HepG2 (cell line): ENCODE data around the gene SGCD. TPM values are rescaled to one million over a fixed set of nuclear protein-coding genes. Genes with fewer than 3 reads are reported as not detected.

ENCODE experiments used
- CREM ChIP-seq, 2 experiments: sonication (generic) in 1 of 2; formaldehyde crosslinking in 1 of 2; IDR thresholded peaks; 2 replicates each; pipeline versions ENCODE4 v1.4.0 to v1.6.1; 2016 to 2020; ENCODE audit warnings: antibody characterized with exemption in 1 of 2, mild to moderate bottlenecking in 1 of 2, missing genetic modification reagents in 1 of 2
- FLYWCH1 ChIP-seq: sonication (generic); formaldehyde crosslinking; IDR thresholded peaks from 2 replicates; pipeline ENCODE4 v1.8.1; 2023; ENCODE audit warnings: mild to moderate bottlenecking, missing genetic modification reagents
- GATAD2A ChIP-seq: IDR thresholded peaks from 2 replicates; pipeline ENCODE4 v1.6.1; 2016
- HOXA9 ChIP-seq: sonication (generic); formaldehyde crosslinking; IDR thresholded peaks from 2 replicates; pipeline ENCODE4 v1.8.1; 2022; ENCODE audit warnings: missing genetic modification reagents, mild to moderate bottlenecking, moderate library complexity, borderline replicate concordance
- MAZ ChIP-seq, 2 experiments: sonication (generic) in 1 of 2; formaldehyde crosslinking in 1 of 2; IDR thresholded peaks; 2 replicates each; pipeline versions ENCODE4 v1.5.0 to v1.6.1; 2012 to 2020; ENCODE audit warnings: low read depth in 2 of 2, mild to moderate bottlenecking in 2 of 2, borderline replicate concordance in 1 of 2, improper control_type of control experiment in 1 of 2, low read length in 1 of 2, missing genetic modification reagents in 1 of 2, moderate library complexity in 1 of 2
- POLR2A ChIP-seq, 2 experiments: IDR thresholded peaks; 2 replicates each; pipeline ENCODE4 v1.6.1; 2011; ENCODE audit warnings: low read depth in 2 of 2, low read length in 2 of 2, mild to moderate bottlenecking in 1 of 2, moderate library complexity in 1 of 2; ENCODE audit not compliant: insufficient read depth in 1 of 2
- POLR2AphosphoS5 ChIP-seq: IDR thresholded peaks from 2 replicates; pipeline ENCODE4 v1.6.1; 2012; ENCODE audit warnings: low read depth, low read length
- SYNCRIP ChIP-seq: fragments of 200-400 bp; formaldehyde crosslinking; IDR thresholded peaks from 2 replicates; pipeline ENCODE4 v1.6.1; 2018; ENCODE audit warnings: mild to moderate bottlenecking, low read depth, low read length; ENCODE audit not compliant: insufficient read depth
- polyA plus RNA-seq, 8 experiments: library from polyadenylated mRNA; depleted of rRNA in 3 of 8; stranded (reverse) in 7 of 8; unstranded in 1 of 8; fragments of >200 nt; fragmentation: Illumina TruSeq in 4 of 8; extraction: Trizol in 4 of 8; gene quantifications; 2 replicates each; pipeline versions ENCODE4 v1.2.1 to v1.2.3, GENCODE V29; 2011 to 2016; ENCODE audit warnings: low read depth in 4 of 8, missing spikeins in 1 of 8, mixed read lengths in 1 of 8; ENCODE audit not compliant: insufficient read depth in 1 of 8
- total RNA-seq, 5 experiments: library from RNA; depleted of rRNA; stranded (reverse); fragments of >200 nt; fragmentation: Illumina TruSeq; extraction: Trizol; gene quantifications; 2 replicates each; pipeline ENCODE4 v1.2.3, GENCODE V29; 2016; ENCODE audit warnings: low read depth in 1 of 5
- TF ChIP-seq, protein P1 (sequence below): sonication (generic); formaldehyde crosslinking; conservative IDR thresholded peaks from 2 replicates; pipeline ENCODE4 v1.4.0; 2020; ENCODE audit warnings: mild to moderate bottlenecking, missing genetic modification reagents, moderate library complexity
- TF ChIP-seq, protein P2 (sequence below): sonication (generic); formaldehyde crosslinking; IDR thresholded peaks from 2 replicates; pipeline ENCODE4 v1.4.0; 2020; ENCODE audit warnings: missing genetic modification reagents, borderline replicate concordance
- TF ChIP-seq, protein P3 (sequence below): sonication (generic); formaldehyde crosslinking; IDR thresholded peaks from 2 replicates; pipeline ENCODE4 v1.8.1; 2023; ENCODE audit warnings: mild to moderate bottlenecking, missing genetic modification reagents
- TF ChIP-seq, protein P4 (sequence below): sonication (generic); formaldehyde crosslinking; IDR thresholded peaks from 2 replicates; pipeline ENCODE4 v1.8.0; 2022; ENCODE audit warnings: mild to moderate bottlenecking, missing genetic modification reagents; ENCODE audit not compliant: insufficient replicate concordance
- TF ChIP-seq, protein P5 (sequence below): sonication (generic); formaldehyde crosslinking; conservative IDR thresholded peaks from 2 replicates; pipeline ENCODE4 v1.8.0; 2022; ENCODE audit warnings: missing genetic modification reagents
- TF ChIP-seq, protein P6 (sequence below): sonication (generic); formaldehyde crosslinking; IDR thresholded peaks from 2 replicates; pipeline ENCODE4 v1.4.0; 2020; ENCODE audit warnings: mild to moderate bottlenecking, missing genetic modification reagents

The SGCD gene
- total and polyA plus RNA-seq, 2 of the 13 experiments (the other 11 are each of a cell fraction or from before 2014, with no cell fraction given), result not detected

DNA sequence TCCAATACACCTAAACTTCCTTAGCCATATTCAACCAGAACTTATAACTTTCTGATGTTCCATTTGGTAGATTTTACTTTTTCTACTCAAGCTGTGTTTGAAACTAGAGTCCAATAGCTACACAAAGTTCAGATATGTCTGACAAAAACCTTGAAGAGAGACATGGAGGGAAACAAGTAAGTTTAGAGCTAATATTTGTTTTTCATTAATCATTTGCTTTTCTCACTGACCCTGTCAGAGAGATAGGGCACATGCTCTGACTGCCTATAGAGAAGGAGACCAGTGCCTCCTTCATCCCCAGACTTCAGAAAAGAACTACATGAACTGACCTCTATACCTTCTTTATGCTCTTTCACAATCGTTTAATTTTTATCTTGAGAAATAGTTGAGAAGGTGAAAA lies 366.1 kb downstream of the SGCD start (continued):
- TF ChIP-seq, protein P1, sequence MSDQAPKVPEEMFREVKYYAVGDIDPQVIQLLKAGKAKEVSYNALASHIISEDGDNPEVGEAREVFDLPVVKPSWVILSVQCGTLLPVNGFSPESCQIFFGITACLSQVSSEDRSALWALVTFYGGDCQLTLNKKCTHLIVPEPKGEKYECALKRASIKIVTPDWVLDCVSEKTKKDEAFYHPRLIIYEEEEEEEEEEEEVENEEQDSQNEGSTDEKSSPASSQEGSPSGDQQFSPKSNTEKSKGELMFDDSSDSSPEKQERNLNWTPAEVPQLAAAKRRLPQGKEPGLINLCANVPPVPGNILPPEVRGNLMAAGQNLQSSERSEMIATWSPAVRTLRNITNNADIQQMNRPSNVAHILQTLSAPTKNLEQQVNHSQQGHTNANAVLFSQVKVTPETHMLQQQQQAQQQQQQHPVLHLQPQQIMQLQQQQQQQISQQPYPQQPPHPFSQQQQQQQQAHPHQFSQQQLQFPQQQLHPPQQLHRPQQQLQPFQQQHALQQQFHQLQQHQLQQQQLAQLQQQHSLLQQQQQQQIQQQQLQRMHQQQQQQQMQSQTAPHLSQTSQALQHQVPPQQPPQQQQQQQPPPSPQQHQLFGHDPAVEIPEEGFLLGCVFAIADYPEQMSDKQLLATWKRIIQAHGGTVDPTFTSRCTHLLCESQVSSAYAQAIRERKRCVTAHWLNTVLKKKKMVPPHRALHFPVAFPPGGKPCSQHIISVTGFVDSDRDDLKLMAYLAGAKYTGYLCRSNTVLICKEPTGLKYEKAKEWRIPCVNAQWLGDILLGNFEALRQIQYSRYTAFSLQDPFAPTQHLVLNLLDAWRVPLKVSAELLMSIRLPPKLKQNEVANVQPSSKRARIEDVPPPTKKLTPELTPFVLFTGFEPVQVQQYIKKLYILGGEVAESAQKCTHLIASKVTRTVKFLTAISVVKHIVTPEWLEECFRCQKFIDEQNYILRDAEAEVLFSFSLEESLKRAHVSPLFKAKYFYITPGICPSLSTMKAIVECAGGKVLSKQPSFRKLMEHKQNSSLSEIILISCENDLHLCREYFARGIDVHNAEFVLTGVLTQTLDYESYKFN (CRISPR knock-in tag), result peak; percentile 93
- TF ChIP-seq, protein P2, sequence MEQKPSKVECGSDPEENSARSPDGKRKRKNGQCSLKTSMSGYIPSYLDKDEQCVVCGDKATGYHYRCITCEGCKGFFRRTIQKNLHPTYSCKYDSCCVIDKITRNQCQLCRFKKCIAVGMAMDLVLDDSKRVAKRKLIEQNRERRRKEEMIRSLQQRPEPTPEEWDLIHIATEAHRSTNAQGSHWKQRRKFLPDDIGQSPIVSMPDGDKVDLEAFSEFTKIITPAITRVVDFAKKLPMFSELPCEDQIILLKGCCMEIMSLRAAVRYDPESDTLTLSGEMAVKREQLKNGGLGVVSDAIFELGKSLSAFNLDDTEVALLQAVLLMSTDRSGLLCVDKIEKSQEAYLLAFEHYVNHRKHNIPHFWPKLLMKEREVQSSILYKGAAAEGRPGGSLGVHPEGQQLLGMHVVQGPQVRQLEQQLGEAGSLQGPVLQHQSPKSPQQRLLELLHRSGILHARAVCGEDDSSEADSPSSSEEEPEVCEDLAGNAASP, result no peak
- TF ChIP-seq CREM (IDR thresholded peaks at IDR 0.05) (no peak), CREM (CRISPR knock-in tag; IDR thresholded peaks at IDR 0.05) (no peak), POLR2AphosphoS5 (peak; percentile 31; the same call in 1 of the 2 replicates), SYNCRIP (no peak), FLYWCH1 (no peak), POLR2A (IDR thresholded peaks at IDR 0.05; ENCODE audit: insufficient read depth in 1 of 2, low read depth in 2 of 2, low read length in 2 of 2) (no peak), GATAD2A (CRISPR knock-in tag) (peak; percentile 70), MAZ (IDR thresholded peaks at IDR 0.05; ENCODE audit: borderline replicate concordance, low read depth, low read length) (no peak), MAZ (CRISPR knock-in tag; IDR thresholded peaks at IDR 0.05; ENCODE audit: low read depth) (no peak), HOXA9 (CRISPR knock-in tag) (no peak)
- TF ChIP-seq, protein P3, sequence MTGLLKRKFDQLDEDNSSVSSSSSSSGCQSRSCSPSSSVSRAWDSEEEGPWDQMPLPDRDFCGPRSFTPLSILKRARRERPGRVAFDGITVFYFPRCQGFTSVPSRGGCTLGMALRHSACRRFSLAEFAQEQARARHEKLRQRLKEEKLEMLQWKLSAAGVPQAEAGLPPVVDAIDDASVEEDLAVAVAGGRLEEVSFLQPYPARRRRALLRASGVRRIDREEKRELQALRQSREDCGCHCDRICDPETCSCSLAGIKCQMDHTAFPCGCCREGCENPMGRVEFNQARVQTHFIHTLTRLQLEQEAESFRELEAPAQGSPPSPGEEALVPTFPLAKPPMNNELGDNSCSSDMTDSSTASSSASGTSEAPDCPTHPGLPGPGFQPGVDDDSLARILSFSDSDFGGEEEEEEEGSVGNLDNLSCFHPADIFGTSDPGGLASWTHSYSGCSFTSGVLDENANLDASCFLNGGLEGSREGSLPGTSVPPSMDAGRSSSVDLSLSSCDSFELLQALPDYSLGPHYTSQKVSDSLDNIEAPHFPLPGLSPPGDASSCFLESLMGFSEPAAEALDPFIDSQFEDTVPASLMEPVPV (CRISPR knock-in tag), result peak; percentile 41; the same call in 1 of the 2 replicates
- TF ChIP-seq, protein P4, sequence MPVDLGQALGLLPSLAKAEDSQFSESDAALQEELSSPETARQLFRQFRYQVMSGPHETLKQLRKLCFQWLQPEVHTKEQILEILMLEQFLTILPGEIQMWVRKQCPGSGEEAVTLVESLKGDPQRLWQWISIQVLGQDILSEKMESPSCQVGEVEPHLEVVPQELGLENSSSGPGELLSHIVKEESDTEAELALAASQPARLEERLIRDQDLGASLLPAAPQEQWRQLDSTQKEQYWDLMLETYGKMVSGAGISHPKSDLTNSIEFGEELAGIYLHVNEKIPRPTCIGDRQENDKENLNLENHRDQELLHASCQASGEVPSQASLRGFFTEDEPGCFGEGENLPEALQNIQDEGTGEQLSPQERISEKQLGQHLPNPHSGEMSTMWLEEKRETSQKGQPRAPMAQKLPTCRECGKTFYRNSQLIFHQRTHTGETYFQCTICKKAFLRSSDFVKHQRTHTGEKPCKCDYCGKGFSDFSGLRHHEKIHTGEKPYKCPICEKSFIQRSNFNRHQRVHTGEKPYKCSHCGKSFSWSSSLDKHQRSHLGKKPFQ, result no peak
- TF ChIP-seq, protein P5, sequence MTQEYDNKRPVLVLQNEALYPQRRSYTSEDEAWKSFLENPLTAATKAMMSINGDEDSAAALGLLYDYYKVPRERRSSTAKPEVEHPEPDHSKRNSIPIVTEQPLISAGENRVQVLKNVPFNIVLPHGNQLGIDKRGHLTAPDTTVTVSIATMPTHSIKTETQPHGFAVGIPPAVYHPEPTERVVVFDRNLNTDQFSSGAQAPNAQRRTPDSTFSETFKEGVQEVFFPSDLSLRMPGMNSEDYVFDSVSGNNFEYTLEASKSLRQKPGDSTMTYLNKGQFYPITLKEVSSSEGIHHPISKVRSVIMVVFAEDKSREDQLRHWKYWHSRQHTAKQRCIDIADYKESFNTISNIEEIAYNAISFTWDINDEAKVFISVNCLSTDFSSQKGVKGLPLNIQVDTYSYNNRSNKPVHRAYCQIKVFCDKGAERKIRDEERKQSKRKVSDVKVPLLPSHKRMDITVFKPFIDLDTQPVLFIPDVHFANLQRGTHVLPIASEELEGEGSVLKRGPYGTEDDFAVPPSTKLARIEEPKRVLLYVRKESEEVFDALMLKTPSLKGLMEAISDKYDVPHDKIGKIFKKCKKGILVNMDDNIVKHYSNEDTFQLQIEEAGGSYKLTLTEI, result no peak
- TF ChIP-seq, protein P6, sequence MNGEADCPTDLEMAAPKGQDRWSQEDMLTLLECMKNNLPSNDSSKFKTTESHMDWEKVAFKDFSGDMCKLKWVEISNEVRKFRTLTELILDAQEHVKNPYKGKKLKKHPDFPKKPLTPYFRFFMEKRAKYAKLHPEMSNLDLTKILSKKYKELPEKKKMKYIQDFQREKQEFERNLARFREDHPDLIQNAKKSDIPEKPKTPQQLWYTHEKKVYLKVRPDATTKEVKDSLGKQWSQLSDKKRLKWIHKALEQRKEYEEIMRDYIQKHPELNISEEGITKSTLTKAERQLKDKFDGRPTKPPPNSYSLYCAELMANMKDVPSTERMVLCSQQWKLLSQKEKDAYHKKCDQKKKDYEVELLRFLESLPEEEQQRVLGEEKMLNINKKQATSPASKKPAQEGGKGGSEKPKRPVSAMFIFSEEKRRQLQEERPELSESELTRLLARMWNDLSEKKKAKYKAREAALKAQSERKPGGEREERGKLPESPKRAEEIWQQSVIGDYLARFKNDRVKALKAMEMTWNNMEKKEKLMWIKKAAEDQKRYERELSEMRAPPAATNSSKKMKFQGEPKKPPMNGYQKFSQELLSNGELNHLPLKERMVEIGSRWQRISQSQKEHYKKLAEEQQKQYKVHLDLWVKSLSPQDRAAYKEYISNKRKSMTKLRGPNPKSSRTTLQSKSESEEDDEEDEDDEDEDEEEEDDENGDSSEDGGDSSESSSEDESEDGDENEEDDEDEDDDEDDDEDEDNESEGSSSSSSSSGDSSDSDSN, result no peak
